ENCODE data around the gene RBPJ. TPM values are rescaled to one million over a fixed set of nuclear protein-coding genes. Genes with fewer than 3 reads are reported as not detected.

The RBPJ gene
- total RNA-seq, 2 donors from 2014 or later = 71.1 to 78.0 TPM

GRCh38 chr4:26452565-26453531, 132.0 kb downstream of the RBPJ start:
- peak; percentile 81 for DNase-seq
- Mint-ChIP-seq H3K27me3 (ENCODE audit: insufficient read depth) (no peaks in the 10 kb centered on the region), H3K4me3 (peak overlapping the region; percentile 13), H3K36me3 (ENCODE audit: low read depth) (no peaks in the 10 kb centered on the region), H3K27ac (peak overlapping the region; percentile 76), H3K9me3 (peaks cover 5% of the 10 kb centered on the region), H3K4me1 (peaks cover 16% of the 10 kb centered on the region)
- Histone ChIP-seq H3K36me3 (ENCODE audit: control insufficient read depth, insufficient read depth, low read length) (no peaks in the 10 kb centered on the region), H3K4me1 (ENCODE audit: control insufficient read depth, insufficient read depth, low read length) (peaks cover 6% of the 10 kb centered on the region), H3K27me3 (ENCODE audit: control insufficient read depth, insufficient read depth, low read length, poor library complexity, severe bottlenecking) (no peaks in the 10 kb centered on the region), H3K27ac (ENCODE audit: low read depth, low read length) (no peak overlapping the region), H3K9ac (ENCODE audit: extremely low read depth, low read length, poor library complexity, severe bottlenecking) (no peak overlapping the region), H3K9me3 (ENCODE audit: control insufficient read depth, low read length) (peaks cover 8% of the 10 kb centered on the region), H3K4me3 (ENCODE audit: low read length) (no peak overlapping the region)
- WGBS, 2 experiments (ENCODE audit: insufficient coverage in 1 of 2, insufficient read length in 1 of 2) = 82 to 99% methylated on average over 11 to 15 of the region's 15 CpGs
- TF ChIP-seq, protein P1, sequence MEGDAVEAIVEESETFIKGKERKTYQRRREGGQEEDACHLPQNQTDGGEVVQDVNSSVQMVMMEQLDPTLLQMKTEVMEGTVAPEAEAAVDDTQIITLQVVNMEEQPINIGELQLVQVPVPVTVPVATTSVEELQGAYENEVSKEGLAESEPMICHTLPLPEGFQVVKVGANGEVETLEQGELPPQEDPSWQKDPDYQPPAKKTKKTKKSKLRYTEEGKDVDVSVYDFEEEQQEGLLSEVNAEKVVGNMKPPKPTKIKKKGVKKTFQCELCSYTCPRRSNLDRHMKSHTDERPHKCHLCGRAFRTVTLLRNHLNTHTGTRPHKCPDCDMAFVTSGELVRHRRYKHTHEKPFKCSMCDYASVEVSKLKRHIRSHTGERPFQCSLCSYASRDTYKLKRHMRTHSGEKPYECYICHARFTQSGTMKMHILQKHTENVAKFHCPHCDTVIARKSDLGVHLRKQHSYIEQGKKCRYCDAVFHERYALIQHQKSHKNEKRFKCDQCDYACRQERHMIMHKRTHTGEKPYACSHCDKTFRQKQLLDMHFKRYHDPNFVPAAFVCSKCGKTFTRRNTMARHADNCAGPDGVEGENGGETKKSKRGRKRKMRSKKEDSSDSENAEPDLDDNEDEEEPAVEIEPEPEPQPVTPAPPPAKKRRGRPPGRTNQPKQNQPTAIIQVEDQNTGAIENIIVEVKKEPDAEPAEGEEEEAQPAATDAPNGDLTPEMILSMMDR (conservative IDR thresholded peaks at IDR 0.05) = no peak

GRCh38 chr4:26454961-26455360, 134.1 kb downstream of the RBPJ start:
- Mint-ChIP-seq H3K4me3 (no peak overlapping the region), H3K4me1 (peaks cover 18% of the 10 kb centered on the region), H3K9me3 (peaks cover 5% of the 10 kb centered on the region), H3K27ac (no peak overlapping the region), H3K27me3 (ENCODE audit: insufficient read depth) (peaks cover 2% of the 10 kb centered on the region), H3K36me3 (ENCODE audit: low read depth) (no peaks in the 10 kb centered on the region)
- no peak overlapping the region for H3K4me3 ChIP-seq (ENCODE audit: low read length)
- H3K9ac ChIP-seq (ENCODE audit: extremely low read depth, low read length, poor library complexity, severe bottlenecking) = no peak overlapping the region
- H3K36me3 ChIP-seq (ENCODE audit: control insufficient read depth, insufficient read depth, low read length) = no peaks in the 10 kb centered on the region
- H3K27ac ChIP-seq (ENCODE audit: low read depth, low read length) = no peak overlapping the region
- no peak for DNase-seq
- H3K27me3 ChIP-seq (ENCODE audit: control insufficient read depth, insufficient read depth, low read length, poor library complexity, severe bottlenecking) = no peaks in the 10 kb centered on the region
- H3K9me3 ChIP-seq (ENCODE audit: control insufficient read depth, low read length) = peaks cover 8% of the 10 kb centered on the region
- 89 to 100% methylated on average over 2 to 3 of the region's 3 CpGs for WGBS, 2 experiments (ENCODE audit: insufficient coverage in 1 of 2, insufficient read length in 1 of 2)
- peaks cover 6% of the 10 kb centered on the region for H3K4me1 ChIP-seq (ENCODE audit: control insufficient read depth, insufficient read depth, low read length)
- TF ChIP-seq, protein P1 (conservative IDR thresholded peaks at IDR 0.05) = no peak

DNA sequence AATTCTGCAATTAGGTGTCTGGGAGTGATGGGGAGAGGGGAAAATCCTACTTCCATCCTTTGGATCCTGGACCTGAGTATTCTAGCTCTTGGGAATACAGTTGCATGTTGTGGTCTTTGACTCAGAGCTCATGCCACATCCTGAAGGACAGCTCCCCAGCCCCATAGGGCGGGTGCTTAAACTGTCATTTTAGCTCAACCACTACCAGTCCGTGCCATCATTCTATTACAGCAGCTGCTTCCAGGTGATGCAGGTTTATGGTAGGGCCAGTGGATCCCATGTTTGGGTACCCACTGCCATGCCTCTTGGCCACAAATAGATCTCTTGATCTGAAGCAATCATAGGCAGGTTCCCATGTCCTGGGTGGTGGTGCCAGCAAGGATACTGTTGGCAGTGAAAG, 134.8 kb downstream of the RBPJ start:
- Histone ChIP-seq H3K9me3 (ENCODE audit: control insufficient read depth, low read length) (peaks cover 8% of the 10 kb centered on the region), H3K9ac (ENCODE audit: extremely low read depth, low read length, poor library complexity, severe bottlenecking) (no peak overlapping the region), H3K4me3 (ENCODE audit: low read length) (no peak overlapping the region), H3K36me3 (ENCODE audit: control insufficient read depth, insufficient read depth, low read length) (no peaks in the 10 kb centered on the region), H3K27me3 (ENCODE audit: control insufficient read depth, insufficient read depth, low read length, poor library complexity, severe bottlenecking) (no peaks in the 10 kb centered on the region), H3K27ac (ENCODE audit: low read depth, low read length) (no peak overlapping the region), H3K4me1 (ENCODE audit: control insufficient read depth, insufficient read depth, low read length) (peaks cover 6% of the 10 kb centered on the region)
- H3K4me1 Mint-ChIP-seq = peaks cover 18% of the 10 kb centered on the region
- H3K4me3 Mint-ChIP-seq = no peak overlapping the region
- no peak overlapping the region for H3K27ac Mint-ChIP-seq
- peaks cover 5% of the 10 kb centered on the region for H3K9me3 Mint-ChIP-seq
- H3K36me3 Mint-ChIP-seq (ENCODE audit: low read depth) = no peaks in the 10 kb centered on the region
- WGBS, 2 experiments (ENCODE audit: insufficient coverage in 1 of 2, insufficient read length in 1 of 2) = 81 to 100% methylated on average over 1 to 2 of the region's 2 CpGs
- TF ChIP-seq, protein P1 (conservative IDR thresholded peaks at IDR 0.05) = no peak
- no peak for DNase-seq
- peaks cover 2% of the 10 kb centered on the region for H3K27me3 Mint-ChIP-seq (ENCODE audit: insufficient read depth)

All from endodermal cell (in vitro differentiated cells).